Neural crest cell (in vitro differentiated cells): Measurements from ENCODE around the gene RBM19. TPM values are rescaled to one million over a fixed set of nuclear protein-coding genes. Genes with fewer than 3 reads are reported as not detected.

Experiments
- DNase-seq: peaks from one replicate; pipeline ENCODE4 v3.0.0; 2021; ENCODE audit warnings: low read depth, mixed read lengths, low spot score
- H3K27ac Mint-ChIP-seq: one replicate; pipeline ENCODE4 v1.8.0; 2021; ENCODE audit warnings: mild to moderate bottlenecking, mixed read lengths; ENCODE audit not compliant: unreplicated experiment
- H3K27me3 Mint-ChIP-seq: 2 replicates; pipeline ENCODE4 v1.8.0; 2021; ENCODE audit warnings: low read depth, mild to moderate bottlenecking, mixed read lengths
- H3K36me3 Mint-ChIP-seq: 2 replicates; pipeline ENCODE4 v1.8.0; 2021; ENCODE audit warnings: low read depth, mild to moderate bottlenecking, mixed read lengths
- H3K4me1 Mint-ChIP-seq: 2 replicates; pipeline ENCODE4 v1.8.0; 2021; ENCODE audit warnings: mixed read lengths
- H3K4me3 Mint-ChIP-seq: one replicate; pipeline ENCODE4 v1.8.0; 2021; ENCODE audit warnings: mild to moderate bottlenecking, mixed read lengths
- H3K9me3 Mint-ChIP-seq: 2 replicates; pipeline ENCODE4 v1.8.0; 2021; ENCODE audit warnings: mixed read lengths
- total RNA-seq: library from RNA; stranded (reverse); gene quantifications from 2 replicates; pipeline ENCODE4 v1.2.1, GENCODE V29; 2021
- TF ChIP-seq, protein P1 (sequence below): fragments of 200-600 bp; sonication (generic); conservative IDR thresholded peaks from 2 replicates; pipeline ENCODE4 v1.5.0; 2021; ENCODE audit warnings: antibody characterized with exemption, mild to moderate bottlenecking

Gene RBM19
- total RNA-seq, 1 donor from 2014 or later, result 42.6 TPM

DNA sequence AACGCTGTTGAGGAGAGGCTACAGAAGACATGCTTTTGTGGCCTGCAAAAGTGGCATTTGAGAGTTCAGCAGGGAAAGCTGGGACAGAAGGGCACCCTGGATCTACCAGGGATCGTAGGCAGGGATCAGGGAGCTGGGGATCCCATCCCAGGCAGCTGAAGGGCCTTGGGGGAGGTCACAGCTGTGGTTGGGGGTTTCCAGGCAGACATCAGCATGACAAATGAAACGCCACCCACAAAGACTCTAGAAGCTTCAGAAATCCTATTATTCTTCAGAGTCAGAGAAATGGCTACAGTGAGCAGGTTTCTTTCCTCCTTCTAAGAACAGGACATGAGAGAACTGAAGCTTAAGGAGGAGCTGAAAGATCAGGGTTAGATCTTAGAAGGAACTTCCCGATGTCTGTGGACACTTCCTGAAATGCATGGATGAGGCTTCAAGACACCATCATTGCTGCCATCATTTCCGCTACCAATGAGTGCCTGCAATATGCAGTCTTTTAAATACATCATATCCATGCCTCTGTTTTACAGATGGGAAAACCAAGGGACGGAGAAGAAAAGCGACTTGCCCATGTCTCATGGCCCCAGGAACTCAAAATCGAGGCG, 104.3 kb downstream of the RBM19 start:
- Mint-ChIP-seq H3K4me1 (peaks cover 27% of the 10 kb centered on the region), H3K36me3 (peaks cover 4% of the 10 kb centered on the region), H3K27me3 (no peaks in the 10 kb centered on the region), H3K9me3 (no peaks in the 10 kb centered on the region), H3K4me3 (no peak overlapping the region), H3K27ac (no peak overlapping the region)
- TF ChIP-seq, protein P1, sequence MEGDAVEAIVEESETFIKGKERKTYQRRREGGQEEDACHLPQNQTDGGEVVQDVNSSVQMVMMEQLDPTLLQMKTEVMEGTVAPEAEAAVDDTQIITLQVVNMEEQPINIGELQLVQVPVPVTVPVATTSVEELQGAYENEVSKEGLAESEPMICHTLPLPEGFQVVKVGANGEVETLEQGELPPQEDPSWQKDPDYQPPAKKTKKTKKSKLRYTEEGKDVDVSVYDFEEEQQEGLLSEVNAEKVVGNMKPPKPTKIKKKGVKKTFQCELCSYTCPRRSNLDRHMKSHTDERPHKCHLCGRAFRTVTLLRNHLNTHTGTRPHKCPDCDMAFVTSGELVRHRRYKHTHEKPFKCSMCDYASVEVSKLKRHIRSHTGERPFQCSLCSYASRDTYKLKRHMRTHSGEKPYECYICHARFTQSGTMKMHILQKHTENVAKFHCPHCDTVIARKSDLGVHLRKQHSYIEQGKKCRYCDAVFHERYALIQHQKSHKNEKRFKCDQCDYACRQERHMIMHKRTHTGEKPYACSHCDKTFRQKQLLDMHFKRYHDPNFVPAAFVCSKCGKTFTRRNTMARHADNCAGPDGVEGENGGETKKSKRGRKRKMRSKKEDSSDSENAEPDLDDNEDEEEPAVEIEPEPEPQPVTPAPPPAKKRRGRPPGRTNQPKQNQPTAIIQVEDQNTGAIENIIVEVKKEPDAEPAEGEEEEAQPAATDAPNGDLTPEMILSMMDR, result no peak
- no peak for DNase-seq

DNA sequence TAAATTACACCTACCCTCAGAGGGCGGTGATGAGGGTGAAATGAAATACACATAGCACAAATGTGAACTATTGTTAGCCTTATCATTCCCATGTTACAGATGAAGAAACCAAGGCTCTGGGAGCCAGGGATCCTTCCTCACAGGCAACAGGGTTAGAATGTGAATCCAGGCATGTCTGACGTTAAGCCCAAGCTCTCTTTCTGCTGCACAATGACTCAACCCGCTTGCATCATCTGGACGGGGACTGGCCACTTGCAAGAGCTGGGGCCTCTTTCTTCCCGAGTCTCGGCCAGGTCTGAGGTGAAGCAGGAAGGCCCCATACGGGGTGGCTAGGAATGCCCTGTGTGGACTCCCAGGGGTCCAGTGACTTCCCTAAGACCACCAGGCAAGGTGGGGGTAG, 105.2 kb downstream of the RBM19 start:
- H3K4me3 Mint-ChIP-seq, result no peak overlapping the region
- TF ChIP-seq, protein P1, result no peak
- no peaks in the 10 kb centered on the region for H3K9me3 Mint-ChIP-seq
- DNase-seq, result no peak
- peaks cover 27% of the 10 kb centered on the region for H3K4me1 Mint-ChIP-seq
- H3K36me3 Mint-ChIP-seq, result peaks cover 4% of the 10 kb centered on the region
- H3K27me3 Mint-ChIP-seq, result no peaks in the 10 kb centered on the region
- no peak overlapping the region for H3K27ac Mint-ChIP-seq

DNA sequence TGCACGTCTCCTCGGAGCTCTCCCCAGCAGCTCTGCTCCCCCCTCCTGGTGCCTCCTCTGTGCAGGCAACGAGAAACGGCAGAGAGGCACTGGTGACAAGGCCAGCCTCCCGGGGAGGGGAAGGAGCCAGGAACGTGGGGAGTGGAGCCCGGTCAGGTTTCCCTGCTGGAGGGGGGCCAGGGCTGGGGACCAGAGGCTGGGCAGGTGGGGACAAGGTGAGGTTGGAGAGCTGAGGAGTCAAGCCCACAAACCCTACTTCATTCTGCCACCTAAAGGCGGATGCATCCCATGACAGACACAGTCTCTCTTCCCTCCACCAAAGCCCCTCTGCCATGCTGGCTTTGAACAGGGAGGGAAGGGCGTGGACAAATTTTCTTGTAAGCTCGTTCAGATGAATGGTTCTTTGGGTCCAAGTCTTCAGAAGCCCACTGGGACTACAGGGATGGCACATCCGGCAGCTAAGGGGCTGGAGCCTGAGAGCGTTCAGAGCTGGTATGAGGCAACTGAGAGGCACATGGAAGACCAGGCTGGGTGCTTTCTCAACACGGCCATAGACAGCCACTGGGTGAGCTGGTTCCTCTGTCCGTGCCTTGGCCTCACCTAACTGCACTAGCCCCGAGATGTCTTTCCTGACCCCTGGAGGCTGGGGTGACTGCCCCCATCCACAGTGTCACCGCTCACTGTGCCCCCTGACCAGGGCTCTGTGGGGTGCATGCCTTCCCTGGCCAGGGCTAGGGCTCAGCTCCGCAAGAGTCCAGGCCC, 105.9 kb downstream of the RBM19 start:
- no peak overlapping the region for H3K27ac Mint-ChIP-seq
- DNase-seq, result no peak
- peaks cover 3% of the 10 kb centered on the region for H3K36me3 Mint-ChIP-seq
- peaks cover 27% of the 10 kb centered on the region for H3K4me1 Mint-ChIP-seq
- H3K27me3 Mint-ChIP-seq, result no peaks in the 10 kb centered on the region
- TF ChIP-seq, protein P1, result no peak
- no peaks in the 10 kb centered on the region for H3K9me3 Mint-ChIP-seq
- no peak overlapping the region for H3K4me3 Mint-ChIP-seq

DNA sequence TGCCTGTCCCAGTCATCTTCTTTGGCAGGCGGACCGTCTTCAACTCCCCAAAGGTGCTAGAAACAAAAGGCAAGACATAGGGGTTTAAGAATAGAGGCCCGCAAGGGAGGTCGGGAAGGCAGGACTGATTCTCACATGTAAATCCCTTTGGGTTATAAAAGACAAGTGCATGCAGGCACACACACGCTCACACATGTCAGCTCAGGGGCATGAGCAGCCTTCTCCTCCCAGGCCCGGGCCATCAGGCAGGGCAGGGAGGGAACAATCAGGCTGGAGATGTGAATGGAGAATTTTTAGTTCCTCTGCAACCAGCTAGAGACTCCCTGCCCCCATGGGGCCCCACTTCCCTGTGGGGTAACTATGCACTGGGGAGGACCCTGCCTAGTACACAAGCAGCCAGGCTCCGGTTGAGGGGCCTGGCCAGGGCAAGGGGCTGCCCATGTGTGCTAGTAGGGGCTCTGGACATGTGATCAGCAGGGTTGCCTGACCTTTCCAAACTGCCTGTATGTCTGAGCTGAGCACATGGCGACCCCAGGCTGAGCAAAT, 107.2 kb downstream of the RBM19 start:
- no peak for DNase-seq
- no peaks in the 10 kb centered on the region for H3K27me3 Mint-ChIP-seq
- peaks cover 40% of the 10 kb centered on the region for H3K4me1 Mint-ChIP-seq
- H3K27ac Mint-ChIP-seq, result no peak overlapping the region
- TF ChIP-seq, protein P1, result no peak
- H3K9me3 Mint-ChIP-seq, result no peaks in the 10 kb centered on the region
- no peaks in the 10 kb centered on the region for H3K36me3 Mint-ChIP-seq
- H3K4me3 Mint-ChIP-seq, result no peak overlapping the region

DNA sequence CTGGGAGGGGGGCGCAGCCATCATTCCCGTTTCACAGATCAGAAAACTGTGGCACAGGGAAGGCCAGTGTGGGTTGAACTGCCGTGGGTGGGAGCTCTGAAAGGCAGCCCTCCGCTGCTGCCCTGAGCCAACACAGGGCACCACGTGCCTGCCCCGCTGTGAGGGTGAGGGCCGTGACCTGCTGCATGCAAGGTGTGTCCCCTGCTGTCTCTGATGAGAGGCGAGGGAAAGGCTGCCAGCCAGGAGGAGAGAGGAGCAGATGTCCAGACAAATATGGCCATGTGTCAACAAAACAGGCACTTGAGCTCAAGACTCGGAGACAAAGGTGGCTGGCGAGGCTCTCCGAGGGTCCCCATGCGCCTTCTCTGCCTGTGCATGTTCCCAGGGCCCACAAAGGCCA, 108.8 kb downstream of the RBM19 start:
- Mint-ChIP-seq H3K4me3 (no peak overlapping the region), H3K27ac (no peak overlapping the region)

More for the DNA sequence above, 108.8 kb downstream of the RBM19 start:
- Mint-ChIP-seq H3K9me3 (no peaks in the 10 kb centered on the region), H3K27me3 (no peaks in the 10 kb centered on the region), H3K4me1 (peaks cover 32% of the 10 kb centered on the region), H3K36me3 (no peaks in the 10 kb centered on the region)
- TF ChIP-seq, protein P1, result no peak
- no peak for DNase-seq
